Activated effector memory CD4-positive, alpha-beta T cell treated with anti-CD3 and anti-CD28 coated beads, Interleukin-2, amount 50 U/mL, for 16 hours (primary cell): Measurements from ENCODE around the gene NUDCD3.
"Not testable (repeated sequence)": the region's sequence is repeated elsewhere in the genome, so short reads cannot be mapped to it uniquely, and the experiment has no call there.

Experiments
- DNase-seq: peaks from one replicate; pipeline ENCODE4 v3.0.0-alpha.2; 2020

Gene NUDCD3

DNA sequence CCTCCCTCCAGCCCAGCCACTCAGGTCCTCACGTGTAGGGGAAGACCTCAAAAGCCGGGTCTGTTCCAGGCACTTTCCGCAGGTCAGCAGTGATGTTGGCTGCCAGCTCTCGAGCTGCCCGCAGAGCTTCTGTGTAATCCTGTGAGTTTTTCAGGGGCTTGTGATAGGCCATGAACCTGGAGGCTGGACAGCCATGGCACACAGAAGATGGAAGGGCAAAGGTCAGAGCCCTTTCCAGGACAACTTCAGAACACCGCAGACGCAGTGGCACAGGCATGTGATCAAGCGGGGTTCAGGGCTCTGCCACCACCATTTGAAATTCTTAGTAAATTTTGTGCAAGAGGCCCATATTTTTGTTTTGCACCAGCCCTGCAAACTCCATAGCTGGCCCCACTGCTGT lies 26.7 kb upstream of the NUDCD3 start:
- DNase-seq, result no peak

DNA sequence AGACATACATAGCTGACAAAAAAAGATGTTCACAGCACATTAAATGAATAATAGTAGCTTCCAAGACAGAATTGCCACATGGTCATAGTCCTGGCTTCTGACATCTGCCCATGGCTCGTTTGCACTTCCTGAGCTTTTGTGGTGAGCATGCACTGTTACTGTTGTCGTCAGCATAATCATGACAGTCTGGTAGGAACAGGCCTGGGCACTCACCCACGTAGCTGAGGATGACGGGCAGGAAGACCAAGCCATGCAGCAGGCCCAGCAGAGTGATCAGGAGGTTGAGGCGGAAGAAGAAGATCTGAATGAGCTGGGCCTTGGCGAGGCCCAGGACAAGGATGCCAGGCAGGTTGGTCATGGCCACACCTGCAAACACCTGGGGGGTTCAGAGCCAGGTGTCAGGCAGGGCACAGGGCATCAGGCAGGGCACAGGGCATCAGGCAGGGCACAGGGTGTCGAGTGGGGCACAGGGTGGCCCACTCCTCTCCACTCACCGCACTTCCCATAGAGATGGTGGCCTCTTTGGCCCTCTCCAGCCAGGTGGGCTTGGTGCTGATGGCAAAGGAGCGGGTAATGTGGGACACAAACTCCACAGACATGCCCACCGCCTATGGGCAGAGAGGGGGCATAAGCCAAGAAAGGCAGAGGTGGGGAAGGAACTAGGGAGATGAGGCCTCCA lies 25.3 kb upstream of the NUDCD3 start:
- DNase-seq, result no peak

- no peak for DNase-seq
Measured at GRCh38 chr7:44512736-44513135, 22.3 kb upstream of the NUDCD3 start.

- no peak for DNase-seq
Measured at GRCh38 chr7:44511863-44512468, 21.5 kb upstream of the NUDCD3 start.

DNA sequence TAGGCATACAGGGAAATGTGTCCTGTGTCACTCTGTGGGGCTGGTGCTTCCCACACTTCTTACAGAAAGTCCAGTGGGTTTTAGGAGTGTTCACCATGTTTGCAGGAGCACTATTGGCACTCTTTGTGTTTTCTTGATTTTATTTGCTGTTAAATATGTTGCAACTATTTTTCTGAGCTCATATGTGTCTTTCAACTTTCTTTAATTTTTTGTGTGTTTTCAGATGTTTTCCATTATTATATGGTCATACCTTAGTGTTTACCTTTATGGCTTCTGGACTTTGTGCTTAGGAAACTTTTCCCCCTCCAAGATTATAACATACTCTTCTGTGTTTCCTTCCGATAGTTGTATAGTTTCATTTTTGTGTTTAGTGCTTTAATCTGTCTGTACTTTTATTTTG lies 20.8 kb upstream of the NUDCD3 start:
- no peak for DNase-seq

DNA sequence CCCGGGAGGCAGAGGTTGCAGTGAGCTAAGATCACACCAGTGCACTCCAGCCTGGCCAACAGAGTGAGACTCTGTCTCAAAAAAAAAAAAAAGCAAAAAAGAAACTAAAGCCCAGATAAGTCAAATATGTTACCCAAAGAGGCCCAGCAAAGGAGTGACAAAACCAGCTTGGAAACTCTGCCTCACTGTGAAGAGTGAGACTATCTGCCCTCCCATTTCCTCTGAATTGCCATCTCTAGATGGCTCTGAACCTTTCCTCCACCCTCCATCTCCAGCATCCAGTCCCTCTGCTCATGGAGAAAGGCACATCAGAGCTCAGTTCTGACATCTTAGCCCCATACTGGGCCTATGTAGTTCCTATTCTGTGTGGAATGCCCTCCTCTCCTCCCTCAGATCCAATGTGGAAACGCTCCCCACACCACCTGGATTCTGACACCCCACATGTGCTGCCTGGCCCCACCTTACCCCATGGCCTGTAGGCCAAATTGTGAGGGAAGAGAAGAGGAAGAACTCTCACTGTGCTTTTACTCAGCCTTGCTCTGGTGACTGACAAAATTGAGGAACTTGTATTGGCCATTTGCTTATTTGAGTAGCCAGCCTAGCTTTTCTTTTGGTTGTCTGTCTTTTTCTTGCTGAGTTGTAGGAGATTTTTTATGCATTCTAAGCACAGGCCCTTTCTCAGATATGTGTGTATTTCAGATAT lies 18.0 kb upstream of the NUDCD3 start:
- DNase-seq, result no peak

DNA sequence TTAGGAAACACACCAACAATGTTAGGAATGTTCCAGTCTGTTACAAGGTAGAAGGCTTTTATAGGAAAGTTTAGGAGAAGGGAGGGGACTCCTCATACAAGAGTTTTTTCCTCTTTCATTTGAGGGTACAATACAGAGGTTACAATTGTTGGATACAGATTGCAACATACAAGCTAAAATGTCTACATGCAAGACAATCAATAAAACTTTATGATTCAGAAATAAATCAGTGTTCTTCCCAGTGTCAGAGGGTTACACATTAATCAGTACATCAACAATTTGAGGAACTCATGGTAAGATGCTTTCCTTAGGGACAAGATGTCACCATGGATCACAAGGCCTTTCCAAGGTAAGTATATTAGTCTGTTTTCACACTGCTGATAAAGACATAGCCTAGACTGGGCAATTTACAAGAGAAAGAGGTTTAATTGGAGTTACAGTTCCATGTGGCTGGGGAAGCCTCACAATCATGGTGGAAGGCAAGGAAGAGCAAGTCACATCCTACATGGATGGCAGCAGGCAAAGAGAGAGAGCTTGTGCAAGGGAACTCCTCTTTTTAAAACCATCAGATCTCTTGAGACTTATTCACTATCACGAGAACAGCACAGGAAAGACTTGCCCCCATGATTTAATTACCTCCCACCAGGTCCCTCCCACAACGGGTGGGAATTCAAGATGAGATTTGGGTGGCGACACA lies 16.3 kb upstream of the NUDCD3 start:
- DNase-seq, result not testable (repeated sequence)

GRCh38 chr7:44505595-44505994 lies 15.1 kb upstream of the NUDCD3 start:
- no peak for DNase-seq

- DNase-seq, result no peak
Measured at GRCh38 chr7:44498230-44498954, 7.9 kb upstream of the NUDCD3 start.

DNA sequence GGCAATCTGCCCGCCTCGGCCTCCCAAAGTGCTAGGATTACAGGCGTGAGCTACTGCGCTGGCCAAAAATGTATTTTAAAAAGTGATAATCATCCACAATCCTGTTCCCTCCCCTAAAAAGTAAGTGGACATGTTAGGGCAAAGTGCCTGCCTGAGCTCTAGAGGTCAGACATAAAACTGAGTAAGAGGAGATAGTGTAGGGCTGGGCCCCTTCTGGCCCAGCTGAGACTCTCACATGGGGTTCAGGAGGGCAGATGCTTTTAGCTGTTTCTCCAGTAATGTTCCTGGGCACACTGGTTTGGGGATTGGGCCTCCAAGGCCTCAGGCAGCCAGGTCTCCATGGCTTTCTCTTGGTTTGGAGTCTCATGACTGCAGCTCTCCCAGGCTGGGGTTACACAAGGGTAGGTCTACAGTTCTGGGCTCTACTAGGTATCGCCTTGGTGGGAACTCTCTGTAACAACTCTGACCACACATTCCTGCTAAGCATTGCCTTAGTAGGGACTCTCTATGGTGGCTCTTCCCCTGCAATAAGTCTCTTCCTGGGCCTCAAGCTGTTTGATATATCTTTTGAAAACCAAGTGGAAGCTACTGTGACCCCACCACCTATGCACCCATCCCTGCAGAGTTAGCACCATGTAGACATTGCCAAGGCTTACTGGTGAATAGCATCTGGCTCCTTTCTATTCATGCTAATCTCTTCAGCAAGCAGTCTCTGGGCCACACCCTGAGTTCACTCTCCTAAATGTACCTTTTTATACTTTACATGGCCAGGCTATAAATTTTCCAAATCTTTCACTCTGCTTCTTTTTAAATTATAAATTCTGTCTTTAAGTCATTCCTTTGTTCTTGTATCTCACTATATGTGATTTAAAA lies 6.9 kb upstream of the NUDCD3 start:
- no peak for DNase-seq

- DNase-seq, result no peak
Measured at GRCh38 chr7:44496385-44496784, 5.9 kb upstream of the NUDCD3 start.

DNA sequence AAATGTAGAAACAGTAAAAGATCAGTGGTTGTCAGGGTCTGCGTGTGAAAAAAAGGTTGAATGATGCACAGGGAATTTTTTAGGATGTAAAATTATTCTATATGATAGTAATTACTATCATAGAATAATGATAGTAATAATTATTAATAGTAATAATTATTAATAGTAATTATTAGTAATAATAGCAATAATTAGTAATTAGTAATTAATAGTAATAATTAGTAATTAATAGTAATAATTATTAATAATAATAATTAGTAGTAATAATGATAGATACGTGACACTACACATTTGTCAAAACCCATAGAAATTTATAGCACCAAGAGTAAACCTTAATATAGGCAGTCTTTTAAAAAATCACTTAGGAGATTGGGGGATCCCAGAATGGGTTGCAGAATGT lies 4.5 kb upstream of the NUDCD3 start:
- DNase-seq, result no peak

DNA sequence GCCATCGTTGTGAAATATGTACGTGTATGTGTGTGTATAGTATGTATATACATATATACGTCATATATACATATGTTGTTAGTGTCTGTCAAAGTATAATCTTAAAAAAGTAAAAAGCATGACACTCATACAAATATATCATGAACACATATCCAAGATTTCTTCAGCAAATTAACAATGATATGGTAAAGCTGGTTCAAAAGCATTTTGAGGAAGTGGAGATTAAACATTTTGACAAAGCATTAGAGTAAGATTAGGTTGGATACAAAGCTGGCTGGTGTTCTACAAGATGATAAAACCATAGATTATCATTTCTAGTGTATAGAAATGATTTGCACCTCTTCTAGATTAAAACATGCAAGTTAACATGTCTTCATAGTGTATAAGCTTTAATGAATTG lies 771 bp upstream of the NUDCD3 start:
- DNase-seq, result no peak

DNA sequence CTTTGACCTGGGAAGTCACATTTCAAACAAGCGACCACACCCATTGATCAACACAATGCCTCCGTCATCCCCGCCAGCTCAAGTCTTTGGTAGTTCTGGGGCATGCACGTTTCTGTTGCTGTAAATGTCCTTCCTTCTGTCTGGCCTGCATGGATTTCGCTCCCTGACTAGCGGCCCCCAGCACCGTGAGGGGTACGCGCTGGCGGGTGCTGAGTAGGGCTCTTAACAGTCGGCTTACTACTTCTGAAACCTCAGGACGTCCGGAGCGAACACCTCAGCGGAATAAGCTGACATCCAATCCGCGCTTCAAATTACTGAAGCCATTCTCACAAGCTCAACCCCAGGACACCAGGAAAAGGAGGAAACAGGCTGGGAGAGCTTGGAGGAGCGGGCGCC lies 505 bp downstream of the NUDCD3 start:
- peak; percentile 79 for DNase-seq

DNA sequence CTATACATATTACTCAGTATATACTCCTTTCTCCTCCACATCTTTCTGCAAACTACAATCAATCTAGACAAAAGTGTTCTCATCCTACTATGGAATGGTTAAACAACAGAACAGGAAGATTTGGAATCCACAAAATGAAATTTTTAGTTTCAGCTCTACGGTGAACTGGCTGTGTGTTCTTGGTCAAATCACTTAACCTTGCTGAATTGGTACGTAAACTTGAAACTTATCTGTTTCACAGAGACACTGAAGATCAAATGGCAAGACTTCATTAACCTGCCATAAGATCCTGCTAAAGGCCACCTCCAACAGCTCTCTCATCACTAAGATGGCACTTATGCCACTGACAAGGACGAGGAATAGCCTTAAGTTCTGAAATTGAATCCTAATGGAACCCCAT lies 1.5 kb downstream of the NUDCD3 start:
- DNase-seq, result no peak

DNA sequence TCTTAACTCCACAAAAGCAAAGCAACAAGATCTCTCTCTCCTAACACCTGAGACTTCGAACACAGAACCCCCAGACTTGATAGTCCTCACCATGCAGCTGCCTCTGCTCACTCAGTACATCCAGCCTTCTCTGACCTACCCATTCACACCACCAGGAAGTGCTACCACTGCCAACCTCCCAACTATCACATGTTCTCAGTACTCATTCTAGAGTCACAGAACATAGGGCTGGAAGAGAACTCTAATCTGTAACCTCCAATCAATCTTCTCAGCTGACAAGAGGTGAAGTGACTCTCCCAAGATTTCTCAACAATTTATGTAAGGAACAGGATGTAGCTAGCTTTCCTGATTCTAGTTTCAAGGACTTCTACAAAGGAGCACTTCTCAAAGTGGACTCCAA lies 3.8 kb downstream of the NUDCD3 start:
- DNase-seq, result no peak

GRCh38 chr7:44486001-44486400 lies 4.5 kb downstream of the NUDCD3 start:
- DNase-seq, result no peak

GRCh38 chr7:44484482-44485313 lies 5.8 kb downstream of the NUDCD3 start:
- no peak for DNase-seq

DNA sequence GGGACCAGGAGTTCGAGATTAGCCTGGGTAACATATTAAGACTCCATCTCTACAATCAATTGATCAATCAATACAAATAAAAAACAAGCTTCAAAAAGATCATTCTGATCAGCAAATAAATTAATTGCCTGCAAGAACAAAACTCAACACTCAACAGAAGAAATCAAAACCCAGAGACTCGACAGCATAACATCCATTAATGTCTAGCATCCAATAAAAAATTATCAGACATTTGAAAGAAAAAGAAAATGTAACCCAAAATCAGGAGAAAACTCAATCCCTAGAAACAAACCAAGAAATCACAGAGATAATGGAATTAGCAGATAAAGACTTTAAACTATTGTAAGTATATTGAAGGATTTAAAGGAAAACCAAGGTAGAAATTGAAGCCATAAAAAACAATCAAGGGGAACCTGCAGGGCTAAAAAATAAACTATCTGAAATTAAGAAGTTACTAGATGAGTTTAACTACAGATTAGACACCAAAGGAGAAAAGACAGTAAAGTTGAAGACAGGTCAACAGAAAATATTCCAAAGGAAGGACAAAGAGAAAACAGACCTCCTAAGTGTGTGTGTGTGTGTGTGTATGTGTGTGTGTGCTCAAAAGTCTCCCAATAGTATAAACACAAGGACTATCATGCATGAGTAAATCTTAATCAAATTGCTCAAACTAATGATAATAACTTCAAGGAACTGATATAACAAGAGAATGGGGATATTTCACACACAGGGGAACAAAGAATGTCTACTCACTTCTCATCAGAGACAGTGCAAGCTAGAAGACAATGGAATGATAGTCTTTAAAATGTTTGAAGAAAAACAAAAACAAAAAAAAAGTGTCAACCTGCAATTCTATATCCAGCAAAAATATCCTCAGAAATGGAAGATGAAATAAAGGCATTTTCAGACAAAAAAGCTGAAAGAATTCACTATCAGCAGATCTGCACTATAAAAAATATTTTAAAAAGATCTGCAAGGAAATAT lies 7.7 kb downstream of the NUDCD3 start:
- no peak for DNase-seq

- DNase-seq, result no peak
Measured at GRCh38 chr7:44477938-44478337, 12.5 kb downstream of the NUDCD3 start.
